ENCODE results near the gene TM4SF4. TPM values are rescaled to one million over a fixed set of nuclear protein-coding genes. Genes with fewer than 3 reads are reported as not detected.

TM4SF4 gene
- total RNA-seq, 1 donor from 2014 or later = not detected

GRCh38 chr3:149502438-149502837 lies 27.9 kb downstream of the TM4SF4 start:
- no peak for DNase-seq (ENCODE audit: low spot score)
- intact Hi-C loops (cut with DNase I) = no loop called here

GRCh38 chr3:149506540-149506939 lies 32.0 kb downstream of the TM4SF4 start:
- intact Hi-C loops (cut with DNase I) = no loop called here
- DNase-seq (ENCODE audit: low spot score) = no peak

DNA sequence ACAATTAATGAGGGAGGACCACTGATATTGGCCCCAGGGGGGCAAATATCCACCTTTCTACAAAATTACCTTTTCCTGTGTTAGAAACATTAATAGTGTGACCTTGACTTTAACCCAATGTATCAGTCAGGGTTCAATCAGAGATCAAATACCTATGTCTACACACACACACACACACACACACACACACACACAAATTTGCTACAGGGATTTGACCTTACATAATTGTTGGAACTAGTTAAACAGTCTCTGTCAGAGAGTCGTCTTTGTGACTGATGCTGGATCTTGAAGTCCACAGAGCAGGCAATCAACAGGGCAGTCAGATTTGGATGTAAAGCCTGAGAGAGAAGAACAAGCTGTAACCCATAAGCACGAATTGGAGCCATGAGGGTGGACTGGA lies 32.5 kb downstream of the TM4SF4 start:
- DNase-seq (ENCODE audit: low spot score) = no peak
- intact Hi-C loops (cut with DNase I) = no loop called here

DNA sequence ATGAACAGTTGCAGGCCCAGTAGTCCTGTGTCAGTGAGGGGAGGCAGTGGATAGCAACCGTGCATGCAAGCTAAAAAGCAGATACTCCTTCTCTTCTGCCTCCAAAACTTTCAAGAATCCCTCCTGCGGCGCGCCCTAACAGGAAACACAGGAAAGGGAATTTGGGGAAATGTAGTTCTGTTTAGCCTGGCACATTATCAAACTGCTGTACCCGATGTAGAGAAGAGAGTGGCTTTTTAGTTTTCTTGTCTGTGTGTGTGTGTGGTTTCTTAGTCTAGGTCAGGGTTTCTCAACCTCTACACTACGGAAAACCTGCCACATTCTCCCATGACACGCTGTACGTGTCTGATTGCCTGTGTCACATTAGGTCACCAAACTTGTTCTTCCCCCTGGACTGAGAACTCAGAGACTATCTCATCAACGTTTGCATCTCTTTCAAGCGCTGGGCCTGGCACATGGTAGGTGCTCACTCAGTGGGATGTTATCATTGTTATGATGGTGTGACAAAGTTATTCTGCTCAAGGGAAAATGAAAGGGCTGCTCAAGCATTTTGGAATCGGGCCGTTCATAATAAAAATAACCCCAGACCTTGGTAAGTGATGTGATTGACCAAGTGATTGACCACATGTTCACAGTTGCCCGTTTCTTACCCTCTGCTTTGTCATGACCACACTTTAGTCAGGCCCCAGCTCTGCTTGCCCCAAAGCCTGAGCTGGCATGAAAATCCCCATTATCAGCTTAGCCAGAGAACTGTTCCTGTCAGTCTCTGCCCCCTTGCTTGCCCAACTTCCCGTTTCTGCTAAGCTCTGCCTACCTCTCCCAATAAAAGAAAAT lies 33.2 kb downstream of the TM4SF4 start:
- intact Hi-C loops (cut with DNase I) = no loop called here
- no peak for DNase-seq (ENCODE audit: low spot score)

GRCh38 chr3:149509526-149509925 lies 35.0 kb downstream of the TM4SF4 start:
- DNase-seq (ENCODE audit: low spot score) = no peak
- intact Hi-C loops (cut with DNase I) = no loop called here

GRCh38 chr3:149510480-149510879 lies 36.0 kb downstream of the TM4SF4 start:
- intact Hi-C loops (cut with DNase I) = loop anchor here (5.0 kb wide), 1 partner anchor 262 kb away; no protein-coding TSS in a partner anchor
- no peak for DNase-seq (ENCODE audit: low spot score)

DNA sequence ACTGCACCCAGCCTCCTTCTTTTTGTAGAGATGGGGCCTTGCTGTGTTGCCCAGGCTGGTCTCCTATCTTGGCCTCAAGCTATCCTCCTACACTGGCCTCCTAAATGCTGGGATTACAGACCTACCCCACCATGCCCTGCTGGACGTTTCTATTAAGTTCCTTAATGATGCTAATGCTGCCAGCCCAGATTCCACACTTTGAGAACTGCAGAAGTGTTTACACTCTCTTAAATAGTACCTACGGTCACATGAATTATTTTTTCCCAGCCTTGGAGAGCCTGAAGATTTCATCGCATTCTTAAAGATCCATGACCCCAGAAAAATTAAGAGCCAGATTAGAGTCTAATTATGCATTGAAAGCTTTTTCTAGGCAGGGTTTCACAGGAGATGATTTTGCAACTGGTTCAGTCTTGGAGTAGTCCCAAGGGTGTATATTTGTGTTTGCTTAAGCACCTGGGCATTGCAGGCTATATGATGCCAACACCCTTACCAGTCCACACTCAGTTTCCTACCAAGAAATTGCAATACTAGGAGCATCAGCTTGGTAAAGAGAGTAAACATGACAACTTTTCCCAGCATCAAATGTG lies 36.6 kb downstream of the TM4SF4 start:
- intact Hi-C loops (cut with DNase I) = loop anchor here (5.0 kb wide), 1 partner anchor 261 kb away; no protein-coding TSS in a partner anchor
- DNase-seq (ENCODE audit: low spot score) = no peak

GRCh38 chr3:149512073-149512782 lies 37.7 kb downstream of the TM4SF4 start:
- DNase-seq (ENCODE audit: low spot score) = no peak
- intact Hi-C loops (cut with DNase I) = loop anchor here (1.0 to 5.0 kb wide), 2 partner anchors 205 to 260 kb away; no protein-coding TSS in a partner anchor

DNA sequence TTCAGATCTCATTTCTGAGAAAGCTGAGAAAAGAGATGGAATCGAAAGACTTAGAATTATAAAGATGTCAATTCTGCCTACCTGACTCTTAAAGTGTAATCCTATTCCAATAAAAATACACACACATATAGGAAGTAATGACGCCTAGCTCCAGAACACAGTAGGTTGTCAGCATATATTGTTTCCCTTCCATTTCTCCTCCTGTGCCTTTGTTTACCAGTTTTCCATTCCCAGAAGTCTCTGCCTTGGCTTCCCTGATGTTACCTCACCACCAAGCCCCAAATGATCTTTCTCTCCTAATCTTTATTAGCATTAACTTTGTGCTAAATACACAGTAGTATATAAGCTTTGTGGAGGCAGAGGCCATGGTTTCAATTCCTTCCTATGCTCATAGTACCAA lies 40.0 kb downstream of the TM4SF4 start:
- intact Hi-C loops (cut with DNase I) = loop anchor here (5.0 kb wide), 1 partner anchor 258 kb away; no protein-coding TSS in a partner anchor
- no peak for DNase-seq (ENCODE audit: low spot score)

GRCh38 chr3:149515249-149515648 lies 40.8 kb downstream of the TM4SF4 start:
- intact Hi-C loops (cut with DNase I) = no loop called here
- no peak for DNase-seq (ENCODE audit: low spot score)

DNA sequence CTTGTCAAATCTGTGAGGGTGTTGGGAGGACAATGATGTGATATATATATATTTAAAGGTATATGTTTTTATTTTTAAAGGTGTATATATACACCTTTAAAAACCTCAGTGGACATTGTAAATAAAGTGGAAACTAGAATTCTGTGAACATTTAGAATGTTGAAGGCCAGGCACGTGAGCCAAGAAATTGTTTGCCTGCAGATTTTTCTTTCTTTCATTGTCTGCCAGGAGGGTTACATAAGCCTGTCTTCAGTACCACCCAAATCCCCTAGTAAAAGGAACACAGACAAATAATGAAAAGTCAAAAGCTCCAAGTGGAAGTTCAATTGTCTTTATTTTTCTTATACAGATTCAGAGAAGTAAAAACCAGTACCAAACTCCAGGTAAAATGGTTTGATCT lies 42.4 kb downstream of the TM4SF4 start:
- intact Hi-C loops (cut with DNase I) = no loop called here
- DNase-seq (ENCODE audit: low spot score) = no peak

DNA sequence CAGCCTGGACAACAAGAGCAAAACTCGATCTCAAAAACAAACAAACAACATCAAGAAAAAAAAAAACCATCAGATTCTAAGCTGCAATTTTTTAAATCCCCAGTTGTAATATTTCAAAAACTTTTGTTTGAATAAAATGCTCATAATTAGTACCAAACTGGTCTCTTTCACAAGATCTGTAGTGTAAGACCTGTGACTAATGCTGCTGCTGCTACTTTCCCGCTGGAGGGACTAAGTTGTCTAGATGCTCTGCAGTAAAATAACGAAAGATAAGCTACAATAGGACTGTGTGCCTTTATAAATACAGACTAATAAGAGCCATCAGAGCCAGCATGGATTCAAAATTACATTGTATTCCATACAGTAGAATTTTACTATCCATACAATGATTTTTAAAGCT lies 45.4 kb downstream of the TM4SF4 start:
- DNase-seq (ENCODE audit: low spot score) = no peak

GRCh38 chr3:149523512-149524299 lies 49.2 kb downstream of the TM4SF4 start:
- DNase-seq (ENCODE audit: low spot score) = no peak
- intact Hi-C loops (cut with DNase I) = no loop called here

More for the DNA sequence above, 45.4 kb downstream of the TM4SF4 start:
- intact Hi-C loops (cut with DNase I) = no loop called here

- intact Hi-C loops (cut with DNase I) = no loop called here
- DNase-seq (ENCODE audit: low spot score) = no peak
Observed at GRCh38 chr3:149527531-149528339, 53.2 kb downstream of the TM4SF4 start.

GRCh38 chr3:149528340-149528650 lies 53.8 kb downstream of the TM4SF4 start:
- intact Hi-C loops (cut with DNase I) = no loop called here

GRCh38 chr3:149529099-149529498 lies 54.6 kb downstream of the TM4SF4 start:
- no peak for DNase-seq (ENCODE audit: low spot score)
- intact Hi-C loops (cut with DNase I) = no loop called here

More at GRCh38 chr3:149528340-149528650, 53.8 kb downstream of the TM4SF4 start:
- DNase-seq (ENCODE audit: low spot score) = no peak

- intact Hi-C loops (cut with DNase I) = loop anchor here (5.0 kb wide), 2 partner anchors 45 to 125 kb away; partner anchors contain the start of gene WWTR1
Observed at GRCh38 chr3:149532489-149533180, 58.1 kb downstream of the TM4SF4 start.

GRCh38 chr3:149534082-149534481 lies 59.6 kb downstream of the TM4SF4 start:
- no peak for DNase-seq (ENCODE audit: low spot score)

More at GRCh38 chr3:149532489-149533180, 58.1 kb downstream of the TM4SF4 start:
- no peak for DNase-seq (ENCODE audit: low spot score)

More at GRCh38 chr3:149534082-149534481, 59.6 kb downstream of the TM4SF4 start:
- intact Hi-C loops (cut with DNase I) = loop anchor here (2.0 to 5.0 kb wide), 3 partner anchors 43 to 185 kb away; partner anchors contain the start of gene WWTR1
